PFSK-1 (cell line): ENCODE results near the gene SMOC2.

ENCODE experiments used
- POLR2AphosphoS5 ChIP-seq: IDR thresholded peaks from 2 replicates; pipeline ENCODE4 v1.6.1; 2012; ENCODE audit warnings: low read depth, mild to moderate bottlenecking, control low read depth, low read length, moderate library complexity
- SIN3A ChIP-seq: IDR thresholded peaks from 2 replicates; pipeline ENCODE4 v1.6.1; 2012; ENCODE audit warnings: mild to moderate bottlenecking, low read length, moderate library complexity, borderline replicate concordance; ENCODE audit not compliant: insufficient read depth
- TAF1 ChIP-seq: IDR thresholded peaks from 2 replicates; pipeline ENCODE4 v1.6.1; 2012; ENCODE audit warnings: low read length, control low read depth, borderline replicate concordance; ENCODE audit not compliant: insufficient read depth
- TF ChIP-seq, protein P1 (sequence below), 2 experiments: IDR thresholded peaks; 2 replicates each; pipeline versions ENCODE4 v1.6.1 to v1.8.0; 2011 to 2012; ENCODE audit warnings: low read depth in 2 of 2, low read length in 2 of 2, control low read depth in 1 of 2, inconsistent platforms in 1 of 2, mild to moderate bottlenecking in 1 of 2, moderate library complexity in 1 of 2; ENCODE audit not compliant: insufficient read depth in 1 of 2

DNA sequence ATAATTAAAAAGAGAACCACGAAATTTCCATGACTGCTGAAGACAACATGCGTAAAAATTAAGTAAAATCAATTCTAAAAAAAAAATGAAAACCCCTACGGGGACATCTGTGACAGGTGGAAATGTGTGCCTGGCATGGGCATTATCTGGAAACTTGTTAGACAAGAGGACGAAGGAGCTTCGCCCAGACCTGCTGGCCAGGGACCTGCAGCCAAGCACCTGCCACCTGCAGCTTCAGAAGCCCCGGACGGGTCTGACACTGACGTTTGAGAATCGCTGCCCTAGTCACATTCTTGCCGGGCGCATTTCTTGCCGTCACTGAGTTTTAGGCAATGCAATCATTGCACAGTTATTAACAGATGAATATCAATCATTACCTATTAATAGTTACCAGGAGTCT is 140.3 kb downstream of the SMOC2 start:
- TF ChIP-seq POLR2AphosphoS5 (no peak), TAF1 (no peak), SIN3A (no peak)
- TF ChIP-seq, protein P1, sequence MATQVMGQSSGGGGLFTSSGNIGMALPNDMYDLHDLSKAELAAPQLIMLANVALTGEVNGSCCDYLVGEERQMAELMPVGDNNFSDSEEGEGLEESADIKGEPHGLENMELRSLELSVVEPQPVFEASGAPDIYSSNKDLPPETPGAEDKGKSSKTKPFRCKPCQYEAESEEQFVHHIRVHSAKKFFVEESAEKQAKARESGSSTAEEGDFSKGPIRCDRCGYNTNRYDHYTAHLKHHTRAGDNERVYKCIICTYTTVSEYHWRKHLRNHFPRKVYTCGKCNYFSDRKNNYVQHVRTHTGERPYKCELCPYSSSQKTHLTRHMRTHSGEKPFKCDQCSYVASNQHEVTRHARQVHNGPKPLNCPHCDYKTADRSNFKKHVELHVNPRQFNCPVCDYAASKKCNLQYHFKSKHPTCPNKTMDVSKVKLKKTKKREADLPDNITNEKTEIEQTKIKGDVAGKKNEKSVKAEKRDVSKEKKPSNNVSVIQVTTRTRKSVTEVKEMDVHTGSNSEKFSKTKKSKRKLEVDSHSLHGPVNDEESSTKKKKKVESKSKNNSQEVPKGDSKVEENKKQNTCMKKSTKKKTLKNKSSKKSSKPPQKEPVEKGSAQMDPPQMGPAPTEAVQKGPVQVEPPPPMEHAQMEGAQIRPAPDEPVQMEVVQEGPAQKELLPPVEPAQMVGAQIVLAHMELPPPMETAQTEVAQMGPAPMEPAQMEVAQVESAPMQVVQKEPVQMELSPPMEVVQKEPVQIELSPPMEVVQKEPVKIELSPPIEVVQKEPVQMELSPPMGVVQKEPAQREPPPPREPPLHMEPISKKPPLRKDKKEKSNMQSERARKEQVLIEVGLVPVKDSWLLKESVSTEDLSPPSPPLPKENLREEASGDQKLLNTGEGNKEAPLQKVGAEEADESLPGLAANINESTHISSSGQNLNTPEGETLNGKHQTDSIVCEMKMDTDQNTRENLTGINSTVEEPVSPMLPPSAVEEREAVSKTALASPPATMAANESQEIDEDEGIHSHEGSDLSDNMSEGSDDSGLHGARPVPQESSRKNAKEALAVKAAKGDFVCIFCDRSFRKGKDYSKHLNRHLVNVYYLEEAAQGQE (IDR thresholded peaks at IDR 0.05; ENCODE audit: insufficient read depth in 1 of 2, low read depth in 2 of 2, low read length in 2 of 2), result no peak
